ENCODE results near the gene GNS.

GNS gene

GRCh38 chr12:64683816-64684543 lies 75.2 kb downstream of the GNS start:
- DNase-seq (ENCODE audit: extremely low read depth, low read depth), result no peak
- TF ChIP-seq, protein P1, sequence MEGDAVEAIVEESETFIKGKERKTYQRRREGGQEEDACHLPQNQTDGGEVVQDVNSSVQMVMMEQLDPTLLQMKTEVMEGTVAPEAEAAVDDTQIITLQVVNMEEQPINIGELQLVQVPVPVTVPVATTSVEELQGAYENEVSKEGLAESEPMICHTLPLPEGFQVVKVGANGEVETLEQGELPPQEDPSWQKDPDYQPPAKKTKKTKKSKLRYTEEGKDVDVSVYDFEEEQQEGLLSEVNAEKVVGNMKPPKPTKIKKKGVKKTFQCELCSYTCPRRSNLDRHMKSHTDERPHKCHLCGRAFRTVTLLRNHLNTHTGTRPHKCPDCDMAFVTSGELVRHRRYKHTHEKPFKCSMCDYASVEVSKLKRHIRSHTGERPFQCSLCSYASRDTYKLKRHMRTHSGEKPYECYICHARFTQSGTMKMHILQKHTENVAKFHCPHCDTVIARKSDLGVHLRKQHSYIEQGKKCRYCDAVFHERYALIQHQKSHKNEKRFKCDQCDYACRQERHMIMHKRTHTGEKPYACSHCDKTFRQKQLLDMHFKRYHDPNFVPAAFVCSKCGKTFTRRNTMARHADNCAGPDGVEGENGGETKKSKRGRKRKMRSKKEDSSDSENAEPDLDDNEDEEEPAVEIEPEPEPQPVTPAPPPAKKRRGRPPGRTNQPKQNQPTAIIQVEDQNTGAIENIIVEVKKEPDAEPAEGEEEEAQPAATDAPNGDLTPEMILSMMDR (IDR thresholded peaks at IDR 0.05; ENCODE audit: low read depth, low read length), result no peak

DNA sequence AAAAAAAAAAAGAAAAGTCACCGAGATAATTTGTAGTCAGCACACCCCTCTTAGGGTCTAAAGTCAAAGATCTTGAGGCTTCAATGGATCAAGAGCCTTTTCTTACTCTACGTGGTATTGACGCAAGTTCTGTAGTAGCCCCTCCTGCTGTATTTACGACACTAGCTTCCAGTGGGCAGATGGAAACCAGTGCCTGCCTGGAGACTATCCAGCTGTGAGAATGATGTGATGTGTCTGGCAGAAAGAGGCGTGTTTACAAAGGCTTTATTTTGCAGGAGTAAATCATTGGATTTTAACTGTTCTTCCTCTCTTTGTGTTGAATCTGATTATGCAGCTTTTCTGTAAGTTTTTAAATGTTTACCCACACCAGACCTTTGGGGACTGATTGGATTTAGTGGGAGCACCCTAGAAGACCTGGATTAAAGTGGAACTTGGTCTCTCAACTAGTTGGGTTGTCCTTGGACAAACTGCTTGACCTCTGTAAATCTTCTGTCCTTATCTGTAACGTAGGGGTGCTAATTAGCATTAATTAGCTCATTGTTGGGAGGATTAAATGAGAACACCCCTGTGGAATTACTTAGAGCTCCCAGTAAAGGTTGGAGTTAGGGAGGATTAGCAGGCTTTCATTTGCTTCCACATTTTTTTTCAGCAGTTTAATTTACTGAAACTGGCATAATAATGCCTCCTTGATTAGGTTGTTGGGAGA lies 76.5 kb downstream of the GNS start:
- TF ChIP-seq, protein P1 (IDR thresholded peaks at IDR 0.05; ENCODE audit: low read depth, low read length), result no peak
- no peak for DNase-seq (ENCODE audit: extremely low read depth, low read depth)

DNA sequence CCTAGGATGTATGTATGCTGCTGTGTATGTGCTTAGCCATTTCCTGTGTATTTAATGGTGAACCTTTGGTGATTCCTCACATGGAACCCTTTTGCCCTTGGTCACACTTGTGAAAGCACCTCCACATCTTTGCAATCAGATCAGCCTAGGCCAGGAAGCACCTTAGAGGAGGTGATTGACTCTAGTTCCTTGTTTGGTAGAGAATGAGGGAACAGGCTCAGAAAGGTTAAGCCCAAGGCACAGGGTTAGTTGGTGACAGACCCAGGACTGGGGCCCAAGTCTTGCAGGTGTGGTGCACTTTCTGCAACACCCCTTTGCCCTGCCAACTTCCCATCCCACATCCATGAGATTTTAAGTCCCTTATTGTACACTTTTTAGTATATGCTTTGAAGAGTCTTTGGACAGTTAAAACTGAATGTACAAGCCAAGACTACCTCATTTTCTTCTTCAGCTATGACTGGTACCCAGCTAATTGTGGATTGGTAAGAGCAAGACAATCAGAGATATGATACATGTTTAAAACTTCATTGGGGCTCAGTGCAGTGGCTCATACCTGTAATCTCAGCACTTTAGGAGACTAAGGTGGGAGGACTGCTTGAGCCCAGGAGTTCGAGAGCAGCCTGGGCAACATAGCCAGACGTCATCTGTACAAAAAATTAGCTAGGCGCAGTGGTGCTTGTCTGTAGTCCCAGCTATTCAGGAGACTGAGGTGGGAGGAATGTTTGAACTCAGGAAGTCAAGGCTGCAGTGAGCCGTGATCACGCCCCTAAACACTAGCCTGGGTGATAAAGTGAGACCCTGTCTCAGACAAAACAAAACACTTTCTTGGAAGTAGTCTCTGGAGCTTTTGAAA lies 77.8 kb downstream of the GNS start:
- no peak for DNase-seq (ENCODE audit: extremely low read depth, low read depth)
- TF ChIP-seq, protein P1 (IDR thresholded peaks at IDR 0.05; ENCODE audit: low read depth, low read length), result no peak

GRCh38 chr12:64680235-64680634 lies 79.0 kb downstream of the GNS start:
- TF ChIP-seq, protein P1 (IDR thresholded peaks at IDR 0.05; ENCODE audit: low read depth, low read length), result no peak
- no peak for DNase-seq (ENCODE audit: extremely low read depth, low read depth)

- DNase-seq (ENCODE audit: extremely low read depth, low read depth), result no peak
- TF ChIP-seq, protein P1 (IDR thresholded peaks at IDR 0.05; ENCODE audit: low read depth, low read length), result no peak
Observed at GRCh38 chr12:64679487-64680001, 79.7 kb downstream of the GNS start.

- TF ChIP-seq, protein P1 (IDR thresholded peaks at IDR 0.05; ENCODE audit: low read depth, low read length), result no peak
- no peak for DNase-seq (ENCODE audit: extremely low read depth, low read depth)
Observed at GRCh38 chr12:64678835-64679234, 80.4 kb downstream of the GNS start.

All from AG09319 (cell line).